SK-N-SH (cell line): ENCODE data around the gene FRK. TPM values are rescaled to one million over a fixed set of nuclear protein-coding genes. Genes with fewer than 3 reads are reported as not detected.

Experiments
- CTCF ChIA-PET: fragments of 300-600, 350-600 bp; formaldehyde crosslinking; extraction: SDS; loops from one replicate; lab custom pipeline; 2021; lab: Yijun Ruan, JAX
- POLR2A ChIA-PET: fragments of 350-600 bp; sonication (Branson Sonifier 250); formaldehyde crosslinking; extraction: SDS; loops from one replicate; lab custom pipeline; 2020; ENCODE audit warnings: antibody characterized with exemption, inconsistent platforms; lab: Yijun Ruan, JAX
- DNase-seq: peaks from one replicate; pipeline ENCODE4 v3.0.0; 2012
- H2AFZ ChIP-seq: fragments of 200-600 bp; sonication (generic); 2 replicates; pipeline ENCODE4 v1.8.1; 2016; ENCODE audit warnings: antibody characterized with exemption, mild to moderate bottlenecking, low read depth
- H3F3A ChIP-seq: fragments of 200-600 bp; sonication (generic); replicated peaks from 2 replicates; pipeline ENCODE3; 2016; ENCODE audit warnings: antibody characterized with exemption, mild to moderate bottlenecking; ENCODE audit not compliant: insufficient read depth
- H3K27ac ChIP-seq, 2 experiments: fragments of 200-500 bp in 1 of 2; fragments of 200-600 bp in 1 of 2; sonication (Bioruptor generic) in 1 of 2; sonication (generic), shearing (Covaris generic) in 1 of 2; 2 replicates each; pipeline versions ENCODE4 v1.5.1 to v1.6.1; 2014 to 2016; ENCODE audit warnings: low read depth in 2 of 2, inconsistent platforms in 1 of 2, low read length in 1 of 2, mild to moderate bottlenecking in 1 of 2, mixed read lengths in 1 of 2
- H3K27me3 ChIP-seq: fragments of 200-600 bp; sonication (generic), shearing (Covaris generic); 2 replicates; pipeline ENCODE4 v1.6.1; 2016; ENCODE audit warnings: mixed run types; ENCODE audit not compliant: insufficient read depth
- H3K36me3 ChIP-seq, 2 experiments: fragments of 200-500 bp in 1 of 2; fragments of 200-600 bp in 1 of 2; sonication (Bioruptor generic) in 1 of 2; sonication (generic) in 1 of 2; replicated peaks in 1 of 2; 2 replicates each; pipeline versions ENCODE3 to v1.5.1; 2014 to 2016; ENCODE audit warnings: low read length in 1 of 2, mild to moderate bottlenecking in 1 of 2; ENCODE audit not compliant: insufficient read depth in 2 of 2, control insufficient read depth in 1 of 2
- H3K4me1 ChIP-seq, 2 experiments: fragments of 200-500 bp in 1 of 2; fragments of 200-600 bp in 1 of 2; sonication (Bioruptor generic) in 1 of 2; sonication (generic), shearing (Covaris generic) in 1 of 2; 2 replicates each; pipeline versions ENCODE4 v1.5.1 to v1.6.1; 2014 to 2016; ENCODE audit warnings: low read depth in 1 of 2, low read length in 1 of 2, mixed run types in 1 of 2; ENCODE audit not compliant: insufficient read depth in 2 of 2, control insufficient read depth in 1 of 2
- H3K4me2 ChIP-seq: fragments of 200-600 bp; sonication (generic), shearing (Covaris generic); 2 replicates; pipeline ENCODE4 v1.6.1; 2017; ENCODE audit warnings: mixed run types
- H3K4me3 ChIP-seq, 2 experiments: fragments of 200-500 bp in 1 of 2; fragments of 200-600 bp in 1 of 2; sonication (Bioruptor generic) in 1 of 2; sonication (generic), shearing (Covaris generic) in 1 of 2; 2 replicates each; pipeline versions ENCODE4 v1.5.1 to v1.8.1; 2014 to 2016; ENCODE audit warnings: low read depth in 2 of 2, inconsistent platforms in 1 of 2, low read length in 1 of 2, mild to moderate bottlenecking in 1 of 2, mixed read lengths in 1 of 2, moderate library complexity in 1 of 2
- H3K79me2 ChIP-seq: fragments of 200-600 bp; sonication (generic); 2 replicates; pipeline ENCODE4 v1.8.1; 2017; ENCODE audit warnings: mild to moderate bottlenecking; ENCODE audit not compliant: insufficient read depth
- H3K9ac ChIP-seq: fragments of 200-600 bp; sonication (generic); 2 replicates; pipeline ENCODE4 v1.6.1; 2017; ENCODE audit warnings: mixed run types
- H3K9me2 ChIP-seq: fragments of 200-600 bp; sonication (generic); 2 replicates; pipeline ENCODE4 v1.6.1; 2017; ENCODE audit warnings: mixed run types
- H3K9me3 ChIP-seq: fragments of 200-600 bp; sonication (generic); 2 replicates; pipeline ENCODE4 v1.6.1; 2017; ENCODE audit warnings: mixed run types, mild to moderate bottlenecking, moderate library complexity
- H4K20me1 ChIP-seq: fragments of 200-600 bp; sonication (generic); 2 replicates; pipeline ENCODE4 v1.6.1; 2017; ENCODE audit warnings: mild to moderate bottlenecking, mixed run types; ENCODE audit not compliant: insufficient read depth
- CHD2 ChIP-seq: fragments of 150-350 bp; IDR thresholded peaks from 2 replicates; pipeline ENCODE4 v1.6.1; 2018; ENCODE audit warnings: low read length; ENCODE audit not compliant: partially characterized antibody
- ELF1 ChIP-seq: IDR thresholded peaks from 2 replicates; pipeline ENCODE4 v1.4.0; 2012
- EZH2phosphoT487 ChIP-seq: fragments of 200-600 bp; sonication (generic); IDR thresholded peaks from 2 replicates; pipeline ENCODE4 v1.6.1; 2017; ENCODE audit warnings: low read depth, mixed run types, mild to moderate bottlenecking, antibody characterized with exemption, moderate library complexity, borderline replicate concordance
- FOSL2 ChIP-seq: IDR thresholded peaks from 2 replicates; pipeline ENCODE4 v1.4.0; 2012; ENCODE audit warnings: low read depth, mild to moderate bottlenecking, moderate library complexity, borderline replicate concordance
- NFIC ChIP-seq: IDR thresholded peaks from 2 replicates; pipeline ENCODE4 v1.4.0; 2012; ENCODE audit warnings: borderline replicate concordance
- POLR2AphosphoS5 ChIP-seq: IDR thresholded peaks from 2 replicates; pipeline ENCODE4 v1.6.1; 2012; ENCODE audit warnings: low read depth, low read length
- RAD21 ChIP-seq: IDR thresholded peaks from 2 replicates; pipeline ENCODE4 v1.6.1; 2012; ENCODE audit warnings: mild to moderate bottlenecking, low read length
- RFX5 ChIP-seq: IDR thresholded peaks from 2 replicates; pipeline ENCODE4 v1.6.1; 2012; ENCODE audit warnings: mild to moderate bottlenecking, improper control_type of control experiment, low read length
- WGBS: methylation state at CpG from one replicate; pipeline ENCODE4 v1.1.6; 2017; ENCODE audit warnings: low lambda C conversion rate; 5-methylcytosine and 5-hydroxymethylcytosine counted together
- polyA plus RNA-seq, 3 experiments: library from polyadenylated mRNA; depleted of rRNA; stranded (reverse); fragments of >200 nt; gene quantifications; 2 replicates each; pipeline ENCODE4 v1.2.3, GENCODE V29; 2012
- TF ChIP-seq, protein P1 (sequence below): IDR thresholded peaks from 2 replicates; pipeline ENCODE4 v1.4.0; 2012; ENCODE audit warnings: low read depth, borderline replicate concordance
- TF ChIP-seq, protein P2 (sequence below): IDR thresholded peaks from 2 replicates; pipeline ENCODE4 v1.4.0; 2012; ENCODE audit warnings: low read depth
- TF ChIP-seq, protein P3 (sequence below): IDR thresholded peaks from 2 replicates; pipeline ENCODE4 v1.4.0; 2012; ENCODE audit warnings: low read depth, borderline replicate concordance
- TF ChIP-seq, protein P4 (sequence below): fragments of 150-350 bp; IDR thresholded peaks from 2 replicates; pipeline ENCODE4 v1.6.1; 2017; ENCODE audit warnings: antibody characterized with exemption, low read length, low read depth, borderline replicate concordance
- TF ChIP-seq, protein P5 (sequence below): fragments of 150-350 bp; IDR thresholded peaks from 2 replicates; pipeline ENCODE4 v1.6.1; 2016; ENCODE audit warnings: mild to moderate bottlenecking, low read depth, low read length

The FRK gene
- polyA plus RNA-seq, 1 of the 3 experiments (the other 2 are of a cell fraction), result under 0.01 TPM

DNA sequence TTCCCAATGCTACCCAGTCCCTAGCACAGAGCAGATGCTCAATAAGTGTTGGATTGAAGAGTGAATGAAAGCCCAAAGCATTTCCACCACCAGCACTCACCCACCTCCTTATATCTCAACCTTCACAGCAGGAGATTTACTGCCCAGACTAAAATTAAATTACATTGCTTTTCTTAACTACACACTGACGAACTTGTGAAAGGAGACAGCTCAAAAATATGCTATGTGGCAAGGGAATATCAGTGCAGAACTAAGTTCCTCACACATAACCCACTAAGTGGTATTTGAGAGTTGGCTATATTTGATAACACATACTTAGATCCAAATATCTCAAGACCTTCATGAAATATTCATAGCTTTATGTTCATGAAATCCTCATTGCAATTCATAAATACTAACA, 137.7 kb downstream of the FRK start:
- Histone ChIP-seq H3F3A (no peaks in the 10 kb centered on the region), H3K36me3 (no peaks in the 10 kb centered on the region), H3K27me3 (no peaks in the 10 kb centered on the region), H3K4me3 (no peak overlapping the region), H3K79me2 (no peaks in the 10 kb centered on the region), H3K9ac (no peak overlapping the region), H3K9me2 (no peaks in the 10 kb centered on the region), H3K4me1 (no peaks in the 10 kb centered on the region; a peak in 1 of 4 replicates), H2AFZ (no peak overlapping the region), H3K27ac (no peak overlapping the region), H3K9me3 (no peaks in the 10 kb centered on the region), H3K4me2 (no peak overlapping the region), H4K20me1 (no peaks in the 10 kb centered on the region)
- no peak for DNase-seq
- ChIA-PET POLR2A (no interaction called here), CTCF (no interaction called here)
- TF ChIP-seq, protein P1, sequence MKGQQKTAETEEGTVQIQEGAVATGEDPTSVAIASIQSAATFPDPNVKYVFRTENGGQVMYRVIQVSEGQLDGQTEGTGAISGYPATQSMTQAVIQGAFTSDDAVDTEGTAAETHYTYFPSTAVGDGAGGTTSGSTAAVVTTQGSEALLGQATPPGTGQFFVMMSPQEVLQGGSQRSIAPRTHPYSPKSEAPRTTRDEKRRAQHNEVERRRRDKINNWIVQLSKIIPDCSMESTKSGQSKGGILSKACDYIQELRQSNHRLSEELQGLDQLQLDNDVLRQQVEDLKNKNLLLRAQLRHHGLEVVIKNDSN, result no peak
- no peak for TF ChIP-seq NFIC
- 8% methylated on average over 1 of the region's 1 CpG for WGBS

DNA sequence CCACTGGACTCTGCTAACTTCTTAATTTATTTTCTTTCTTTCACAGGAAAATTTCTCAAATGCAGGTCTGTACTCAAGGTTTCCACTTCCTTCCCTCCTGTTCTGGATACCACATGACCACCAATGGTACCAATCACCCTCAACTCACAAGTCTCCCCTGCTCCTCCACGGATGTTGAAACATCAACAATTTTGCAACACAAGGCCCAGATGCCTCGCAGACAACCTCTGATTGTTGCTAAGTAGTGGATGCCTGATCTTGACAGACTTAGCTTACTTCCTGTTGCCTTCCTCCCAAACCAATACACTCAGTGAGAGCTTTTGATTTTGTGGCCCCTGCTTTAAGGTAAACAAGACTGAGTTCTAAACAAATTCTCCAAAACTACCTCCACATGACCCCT, 146.6 kb downstream of the FRK start:
- Histone ChIP-seq H3K4me3 (no peak overlapping the region), H2AFZ (no peak overlapping the region), H3K4me2 (no peak overlapping the region), H3K27me3 (no peaks in the 10 kb centered on the region), H3K27ac (no peak overlapping the region), H3K9ac (no peak overlapping the region), H3K4me1 (no peaks in the 10 kb centered on the region), H3K36me3 (no peaks in the 10 kb centered on the region), H3F3A (no peaks in the 10 kb centered on the region), H4K20me1 (no peaks in the 10 kb centered on the region), H3K9me3 (no peaks in the 10 kb centered on the region), H3K79me2 (no peaks in the 10 kb centered on the region), H3K9me2 (no peaks in the 10 kb centered on the region)
- CTCF ChIA-PET, result no interaction called here
- POLR2A ChIA-PET, result no interaction called here
- 5% methylated on average over 2 of the region's 2 CpGs for WGBS
- no peak for DNase-seq
- TF ChIP-seq CHD2 (no peak), FOSL2 (no peak), EZH2phosphoT487 (no peak)
- TF ChIP-seq, protein P2, sequence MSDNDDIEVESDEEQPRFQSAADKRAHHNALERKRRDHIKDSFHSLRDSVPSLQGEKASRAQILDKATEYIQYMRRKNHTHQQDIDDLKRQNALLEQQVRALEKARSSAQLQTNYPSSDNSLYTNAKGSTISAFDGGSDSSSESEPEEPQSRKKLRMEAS, result no peak

DNA sequence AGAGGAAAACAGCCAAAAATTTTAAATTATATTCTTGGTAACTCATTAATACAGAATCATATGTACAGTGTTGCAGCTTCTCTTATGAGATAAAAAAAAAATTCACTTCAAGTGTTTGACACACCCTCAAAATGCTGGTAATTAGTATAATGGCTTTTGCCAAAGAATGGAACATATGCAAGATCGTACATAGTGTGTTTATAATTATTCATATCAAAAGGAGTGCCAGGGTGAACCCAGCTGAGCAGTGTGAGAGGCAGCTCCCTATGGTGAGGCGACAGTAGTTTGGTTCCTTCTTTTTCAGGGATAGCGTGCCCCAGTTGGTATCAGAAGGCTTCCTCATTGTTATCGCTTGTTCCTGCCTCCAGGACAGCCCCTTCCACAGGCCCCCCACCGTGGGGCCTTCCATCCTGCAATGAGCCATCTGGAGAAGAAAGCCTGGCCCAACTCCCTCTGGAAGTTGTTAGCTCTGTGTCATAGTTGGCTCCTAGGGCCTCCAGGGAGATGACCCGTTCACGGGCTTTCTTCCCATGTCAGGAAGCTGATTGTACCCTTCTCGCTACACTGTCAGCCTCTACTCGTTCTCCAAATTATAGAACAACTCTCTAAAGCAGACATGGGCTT, 150.7 kb downstream of the FRK start:
- Histone ChIP-seq H3K9ac (no peak overlapping the region), H3K9me2 (no peaks in the 10 kb centered on the region), H3F3A (no peaks in the 10 kb centered on the region), H3K4me3 (no peak overlapping the region), H3K27ac (no peak overlapping the region), H4K20me1 (no peaks in the 10 kb centered on the region), H3K4me1 (no peaks in the 10 kb centered on the region), H3K4me2 (no peak overlapping the region), H3K27me3 (no peaks in the 10 kb centered on the region), H3K9me3 (no peaks in the 10 kb centered on the region), H3K36me3 (no peaks in the 10 kb centered on the region), H3K79me2 (no peaks in the 10 kb centered on the region), H2AFZ (no peak overlapping the region)
- ChIA-PET POLR2A (no interaction called here), CTCF (interaction anchor here (1.5 to 2.1 kb wide), 2 partner anchors 13 kb away, joined by 4 to 5 read pairs; no protein-coding TSS in a partner anchor)
- no peak for DNase-seq
- 40% methylated on average over 7 of the region's 9 CpGs for WGBS
- TF ChIP-seq, protein P3, sequence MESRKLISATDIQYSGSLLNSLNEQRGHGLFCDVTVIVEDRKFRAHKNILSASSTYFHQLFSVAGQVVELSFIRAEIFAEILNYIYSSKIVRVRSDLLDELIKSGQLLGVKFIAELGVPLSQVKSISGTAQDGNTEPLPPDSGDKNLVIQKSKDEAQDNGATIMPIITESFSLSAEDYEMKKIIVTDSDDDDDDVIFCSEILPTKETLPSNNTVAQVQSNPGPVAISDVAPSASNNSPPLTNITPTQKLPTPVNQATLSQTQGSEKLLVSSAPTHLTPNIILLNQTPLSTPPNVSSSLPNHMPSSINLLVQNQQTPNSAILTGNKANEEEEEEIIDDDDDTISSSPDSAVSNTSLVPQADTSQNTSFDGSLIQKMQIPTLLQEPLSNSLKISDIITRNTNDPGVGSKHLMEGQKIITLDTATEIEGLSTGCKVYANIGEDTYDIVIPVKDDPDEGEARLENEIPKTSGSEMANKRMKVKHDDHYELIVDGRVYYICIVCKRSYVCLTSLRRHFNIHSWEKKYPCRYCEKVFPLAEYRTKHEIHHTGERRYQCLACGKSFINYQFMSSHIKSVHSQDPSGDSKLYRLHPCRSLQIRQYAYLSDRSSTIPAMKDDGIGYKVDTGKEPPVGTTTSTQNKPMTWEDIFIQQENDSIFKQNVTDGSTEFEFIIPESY, result no peak
- TF ChIP-seq ELF1 (no peak), RFX5 (no peak), RAD21 (no peak), POLR2AphosphoS5 (no peak)
- TF ChIP-seq, protein P4, sequence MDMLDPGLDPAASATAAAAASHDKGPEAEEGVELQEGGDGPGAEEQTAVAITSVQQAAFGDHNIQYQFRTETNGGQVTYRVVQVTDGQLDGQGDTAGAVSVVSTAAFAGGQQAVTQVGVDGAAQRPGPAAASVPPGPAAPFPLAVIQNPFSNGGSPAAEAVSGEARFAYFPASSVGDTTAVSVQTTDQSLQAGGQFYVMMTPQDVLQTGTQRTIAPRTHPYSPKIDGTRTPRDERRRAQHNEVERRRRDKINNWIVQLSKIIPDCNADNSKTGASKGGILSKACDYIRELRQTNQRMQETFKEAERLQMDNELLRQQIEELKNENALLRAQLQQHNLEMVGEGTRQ, result no peak
- TF ChIP-seq, protein P5, sequence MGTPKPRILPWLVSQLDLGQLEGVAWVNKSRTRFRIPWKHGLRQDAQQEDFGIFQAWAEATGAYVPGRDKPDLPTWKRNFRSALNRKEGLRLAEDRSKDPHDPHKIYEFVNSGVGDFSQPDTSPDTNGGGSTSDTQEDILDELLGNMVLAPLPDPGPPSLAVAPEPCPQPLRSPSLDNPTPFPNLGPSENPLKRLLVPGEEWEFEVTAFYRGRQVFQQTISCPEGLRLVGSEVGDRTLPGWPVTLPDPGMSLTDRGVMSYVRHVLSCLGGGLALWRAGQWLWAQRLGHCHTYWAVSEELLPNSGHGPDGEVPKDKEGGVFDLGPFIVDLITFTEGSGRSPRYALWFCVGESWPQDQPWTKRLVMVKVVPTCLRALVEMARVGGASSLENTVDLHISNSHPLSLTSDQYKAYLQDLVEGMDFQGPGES, result no peak
